HG03159 (cell line): Measurements from ENCODE around the gene CAPN15.
"Not testable (repeated sequence)": the region's sequence is repeated elsewhere in the genome, so short reads cannot be mapped to it uniquely, and the experiment has no call there.

Experiments
- ATAC-seq: cut with Tn5 transposase; IDR thresholded peaks from one replicate; pipeline ENCODE4 v1.9.1; 2021; ENCODE audit warnings: mild to moderate bottlenecking, moderate library complexity; ENCODE audit not compliant: unreplicated experiment

The CAPN15 gene

GRCh38 chr16:505479-506245 lies 21.9 kb upstream of the CAPN15 start:
- ATAC-seq: no peak

GRCh38 chr16:506246-506546 lies 21.3 kb upstream of the CAPN15 start:
- no peak for ATAC-seq

- not testable (repeated sequence) for ATAC-seq
Observed at GRCh38 chr16:507527-507926, 20.0 kb upstream of the CAPN15 start.

- no peak for ATAC-seq
Observed at GRCh38 chr16:507996-508395, 19.5 kb upstream of the CAPN15 start.

- no peak for ATAC-seq
Observed at GRCh38 chr16:508884-509736, 18.4 kb upstream of the CAPN15 start.

GRCh38 chr16:510066-510825 lies 17.3 kb upstream of the CAPN15 start:
- ATAC-seq: no peak

GRCh38 chr16:512802-513201 lies 14.7 kb upstream of the CAPN15 start:
- ATAC-seq: no peak

- ATAC-seq: no peak
Observed at GRCh38 chr16:513950-514349, 13.6 kb upstream of the CAPN15 start.

GRCh38 chr16:515175-515938 lies 12.2 kb upstream of the CAPN15 start:
- ATAC-seq: no peak

GRCh38 chr16:515939-516226 lies 11.6 kb upstream of the CAPN15 start:
- ATAC-seq: no peak

GRCh38 chr16:516301-516700 lies 11.2 kb upstream of the CAPN15 start:
- no peak for ATAC-seq

- ATAC-seq: no peak
Observed at GRCh38 chr16:518858-519257, 8.7 kb upstream of the CAPN15 start.

- ATAC-seq: no peak
Observed at GRCh38 chr16:519425-519824, 8.1 kb upstream of the CAPN15 start.

GRCh38 chr16:519841-520687 lies 7.4 kb upstream of the CAPN15 start:
- ATAC-seq: no peak

GRCh38 chr16:520847-521246 lies 6.7 kb upstream of the CAPN15 start:
- ATAC-seq: no peak

GRCh38 chr16:521381-522210 lies 5.9 kb upstream of the CAPN15 start:
- no peak for ATAC-seq

- ATAC-seq: no peak
Observed at GRCh38 chr16:522320-523096, 5.0 kb upstream of the CAPN15 start.

GRCh38 chr16:523097-523741 lies 4.3 kb upstream of the CAPN15 start:
- ATAC-seq: no peak
